Thymus (tissue), 11 donors: ENCODE data around the gene STMN3. TPM values are rescaled to one million over a fixed set of nuclear protein-coding genes. Genes with fewer than 3 reads are reported as not detected.

Source experiments
- DNase-seq, 9 donors: peaks; one replicate each; pipeline ENCODE4 v3.0.0-alpha.2; 2013; ENCODE audit warnings: low spot score in 9 of 9, low read depth in 6 of 9, missing footprints in 1 of 9
- H3K27ac ChIP-seq, 2 donors: one replicate each; pipeline ENCODE4 v1.5.1; 2013; ENCODE audit warnings: control low read depth in 1 of 2, low read depth in 1 of 2, low read length in 1 of 2, mild to moderate bottlenecking in 1 of 2, moderate library complexity in 1 of 2
- H3K27me3 ChIP-seq, 2 donors: one replicate each; pipeline ENCODE4 v1.5.1; 2013; ENCODE audit warnings: low read length in 1 of 2; ENCODE audit not compliant: control insufficient read depth in 2 of 2, insufficient read depth in 1 of 2
- H3K36me3 ChIP-seq, 2 donors: one replicate each; pipeline ENCODE4 v1.5.1; 2013; ENCODE audit warnings: low read length in 1 of 2, mild to moderate bottlenecking in 1 of 2, moderate library complexity in 1 of 2; ENCODE audit not compliant: control insufficient read depth in 2 of 2, insufficient read depth in 2 of 2
- H3K4me1 ChIP-seq, 2 donors: one replicate each; pipeline ENCODE4 v1.5.1; 2013; ENCODE audit warnings: low read length in 2 of 2; ENCODE audit not compliant: control insufficient read depth in 2 of 2, insufficient read depth in 2 of 2
- H3K4me3 ChIP-seq, 2 donors: one replicate each; pipeline ENCODE4 v1.5.1; 2013; ENCODE audit warnings: low read length in 2 of 2, control low read depth in 1 of 2, mild to moderate bottlenecking in 1 of 2
- H3K9me3 ChIP-seq, 2 donors: one replicate each; pipeline ENCODE4 v1.5.1; 2013; ENCODE audit warnings: low read length in 1 of 2, mild to moderate bottlenecking in 1 of 2; ENCODE audit not compliant: control insufficient read depth in 2 of 2, insufficient read depth in 1 of 2
- WGBS: extraction: QIAGEN DNeasy Blood & Tissue Kit; methylation state at CpG from one replicate; pipeline ENCODE4 v1.1.7; 2013; 5-methylcytosine and 5-hydroxymethylcytosine counted together
- polyA plus RNA-seq: library from polyadenylated mRNA; stranded (reverse); fragments of 200-250 nt; gene quantifications from one replicate; pipeline ENCODE4 v1.2.3, GENCODE V29; 2013
- total RNA-seq: library from RNA; stranded (reverse); fragments of 120-200 nt; gene quantifications from one replicate; pipeline ENCODE4 v1.2.4, GENCODE V29; 2013
- donor health status: healthy.

Gene STMN3
- total and polyA plus RNA-seq, 2 donors: 71.5 to 77.9 TPM

DNA sequence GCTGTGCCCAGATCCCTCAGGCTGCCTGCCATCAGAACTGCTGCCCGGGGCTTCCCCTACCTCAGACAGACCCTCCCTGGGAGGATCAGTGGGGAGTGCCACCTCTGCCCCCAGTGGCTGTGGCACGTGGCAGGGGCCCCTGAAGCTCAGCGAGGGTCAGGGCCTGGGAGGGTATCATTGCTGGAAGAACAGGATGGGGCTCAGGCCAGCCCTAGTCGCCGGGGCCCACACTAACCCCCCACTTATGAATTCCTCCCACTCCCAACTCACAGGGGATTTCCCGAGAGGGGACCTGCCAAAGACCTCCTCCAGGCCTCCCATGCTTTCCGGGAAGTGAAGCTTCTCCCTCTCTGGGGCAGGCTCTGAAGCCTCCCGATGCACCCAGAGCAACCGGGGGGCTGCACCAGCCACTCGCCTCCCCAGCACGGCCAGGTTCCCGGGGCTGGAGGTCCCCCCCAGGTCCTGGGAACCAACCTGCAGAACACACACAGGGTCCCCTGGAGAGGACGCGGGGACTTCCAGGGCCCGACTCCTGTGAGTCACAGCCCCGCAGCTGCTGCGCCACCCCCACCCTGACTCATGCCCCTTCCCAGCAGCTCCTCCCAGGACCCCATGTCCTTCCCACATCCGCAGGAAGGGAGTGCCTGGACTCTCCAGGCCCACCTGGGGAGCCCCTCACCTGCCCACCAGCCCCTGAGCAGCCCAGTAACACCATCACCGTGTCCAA lies 45.7 kb upstream of the STMN3 start:
- WGBS: 90% methylated on average over 19 of the region's 19 CpGs
- Histone ChIP-seq H3K9me3 (no peaks in the 10 kb centered on the region), H3K27me3 (peaks cover 0 to 5% of the 10 kb centered on the region in 2 donors), H3K27ac (peak overlapping the region; percentile 64), H3K4me1 (peaks cover 15 to 40% of the 10 kb centered on the region in 2 donors), H3K4me3 (no peak overlapping the region), H3K36me3 (peaks cover 22 to 29% of the 10 kb centered on the region in 2 donors)
- peak in 1 of 9 donors; percentile 16 for DNase-seq

DNA sequence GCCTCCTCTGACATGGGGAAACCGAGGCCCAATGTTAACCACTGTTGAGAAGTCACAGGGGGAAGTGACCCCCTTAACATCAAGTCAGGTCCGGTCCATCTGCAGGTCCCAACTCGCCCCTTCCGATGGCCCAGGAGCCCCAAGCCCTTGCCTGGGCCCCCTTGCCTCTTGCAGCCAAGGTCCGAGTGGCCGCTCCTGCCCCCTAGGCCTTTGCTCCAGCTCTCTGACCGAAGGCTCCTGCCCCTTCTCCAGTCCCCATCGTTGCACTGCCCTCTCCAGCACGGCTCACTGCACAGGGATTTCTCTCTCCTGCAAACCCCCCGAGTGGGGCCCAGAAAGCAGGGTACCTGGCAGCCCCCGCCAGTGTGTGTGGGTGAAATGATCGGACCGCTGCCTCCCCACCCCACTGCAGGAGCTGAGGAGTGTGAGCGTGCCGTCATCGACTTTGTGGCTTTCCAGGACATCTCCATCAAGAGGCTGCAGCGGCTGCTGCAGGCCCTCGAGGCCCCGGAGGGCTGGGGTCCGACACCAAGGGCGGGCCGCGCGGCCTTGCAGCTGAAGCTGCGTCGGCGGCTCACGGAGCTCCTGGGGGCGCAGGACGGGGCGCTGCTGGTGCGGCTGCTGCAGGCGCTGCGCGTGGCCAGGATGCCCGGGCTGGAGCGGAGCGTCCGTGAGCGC lies 44.8 kb upstream of the STMN3 start:
- WGBS: 94% methylated on average over 40 of the region's 40 CpGs
- Histone ChIP-seq H3K9me3 (no peaks in the 10 kb centered on the region), H3K36me3 (peaks cover 21 to 29% of the 10 kb centered on the region in 2 donors), H3K27ac (peak overlapping the region in 1 of 2 donors; percentile 25), H3K27me3 (peaks cover 0 to 5% of the 10 kb centered on the region in 2 donors), H3K4me1 (peaks cover 15 to 38% of the 10 kb centered on the region in 2 donors), H3K4me3 (no peak overlapping the region)
- DNase-seq: no peak

DNA sequence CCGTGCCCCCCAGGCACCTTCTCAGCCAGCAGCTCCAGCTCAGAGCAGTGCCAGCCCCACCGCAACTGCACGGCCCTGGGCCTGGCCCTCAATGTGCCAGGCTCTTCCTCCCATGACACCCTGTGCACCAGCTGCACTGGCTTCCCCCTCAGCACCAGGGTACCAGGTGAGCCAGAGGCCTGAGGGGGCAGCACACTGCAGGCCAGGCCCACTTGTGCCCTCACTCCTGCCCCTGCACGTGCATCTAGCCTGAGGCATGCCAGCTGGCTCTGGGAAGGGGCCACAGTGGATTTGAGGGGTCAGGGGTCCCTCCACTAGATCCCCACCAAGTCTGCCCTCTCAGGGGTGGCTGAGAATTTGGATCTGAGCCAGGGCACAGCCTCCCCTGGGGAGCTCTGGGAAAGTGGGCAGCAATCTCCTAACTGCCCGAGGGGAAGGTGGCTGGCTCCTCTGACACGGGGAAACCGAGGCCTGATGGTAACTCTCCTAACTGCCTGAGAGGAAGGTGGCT lies 44.2 kb upstream of the STMN3 start:
- Histone ChIP-seq H3K27me3 (peaks cover 0 to 5% of the 10 kb centered on the region in 2 donors), H3K4me1 (peaks cover 15 to 38% of the 10 kb centered on the region in 2 donors), H3K27ac (peak overlapping the region in 1 of 2 donors; percentile 20), H3K4me3 (peak overlapping the region in 1 of 2 donors; percentile 14), H3K9me3 (no peaks in the 10 kb centered on the region), H3K36me3 (peaks cover 21 to 27% of the 10 kb centered on the region in 2 donors)
- DNase-seq: peak in 1 of 9 donors; percentile 21
- 66% methylated on average over 7 of the region's 7 CpGs for WGBS

DNA sequence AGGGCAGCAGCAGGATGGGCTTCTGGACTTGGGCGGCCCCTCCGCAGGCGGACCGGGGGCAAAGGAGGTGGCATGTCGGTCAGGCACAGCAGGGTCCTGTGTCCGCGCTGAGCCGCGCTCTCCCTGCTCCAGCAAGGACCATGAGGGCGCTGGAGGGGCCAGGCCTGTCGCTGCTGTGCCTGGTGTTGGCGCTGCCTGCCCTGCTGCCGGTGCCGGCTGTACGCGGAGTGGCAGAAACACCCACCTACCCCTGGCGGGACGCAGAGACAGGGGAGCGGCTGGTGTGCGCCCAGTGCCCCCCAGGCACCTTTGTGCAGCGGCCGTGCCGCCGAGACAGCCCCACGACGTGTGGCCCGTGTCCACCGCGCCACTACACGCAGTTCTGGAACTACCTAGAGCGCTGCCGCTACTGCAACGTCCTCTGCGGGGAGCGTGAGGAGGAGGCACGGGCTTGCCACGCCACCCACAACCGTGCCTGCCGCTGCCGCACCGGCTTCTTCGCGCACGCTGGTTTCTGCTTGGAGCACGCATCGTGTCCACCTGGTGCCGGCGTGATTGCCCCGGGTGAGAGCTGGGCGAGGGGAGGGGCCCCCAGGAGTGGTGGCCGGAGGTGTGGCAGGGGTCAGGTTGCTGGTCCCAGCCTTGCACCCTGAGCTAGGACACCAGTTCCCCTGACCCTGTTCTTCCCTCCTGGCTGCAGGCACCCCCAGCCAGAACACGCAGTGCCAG lies 43.6 kb upstream of the STMN3 start, which contains the start of gene TNFRSF6B:
Gene TNFRSF6B (plus strand): TSS at position 25 of the 729 bp plus-strand sequence. CDS start 116 bp downstream, at position 141.
- peak within 1 kb of the TSS; percentile 25 to 33 for H3K27ac ChIP-seq
- DNase-seq: no peak
- H3K27me3 ChIP-seq: peaks cover 0 to 5% of the 10 kb centered on the region in 2 donors
- peak within 1 kb of the TSS; percentile 14 to 25 for H3K4me3 ChIP-seq
- 15% methylated on average over 52 of the region's 52 CpGs for WGBS
- peaks cover 21 to 33% of the 10 kb centered on the region in 2 donors for H3K36me3 ChIP-seq
- no peaks in the 10 kb centered on the region for H3K9me3 ChIP-seq
- peaks cover 15 to 38% of the 10 kb centered on the region in 2 donors for H3K4me1 ChIP-seq

DNA sequence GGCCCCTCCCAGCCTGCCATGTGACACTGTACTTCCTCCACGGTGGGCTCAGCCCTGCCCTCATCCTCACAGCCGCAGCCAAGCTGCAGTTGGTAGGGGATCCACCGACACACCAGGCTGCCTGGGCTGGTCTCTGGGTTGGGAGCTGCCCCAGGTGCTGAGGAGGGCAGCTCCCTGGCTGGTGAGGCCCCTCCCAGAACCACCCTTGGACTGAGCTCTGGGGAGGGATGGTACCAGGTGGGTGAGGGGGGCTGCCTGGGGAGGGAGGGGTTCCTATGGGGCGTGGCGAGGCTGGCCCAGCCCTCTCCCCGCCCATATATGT lies 43.0 kb upstream of the STMN3 start:
- 7% methylated on average over 6 of the region's 6 CpGs for WGBS
- H3K4me1 ChIP-seq: peaks cover 15 to 38% of the 10 kb centered on the region in 2 donors
- peak in 8 of 9 donors; percentile 44 to 86 (median 62) for DNase-seq

DNA sequence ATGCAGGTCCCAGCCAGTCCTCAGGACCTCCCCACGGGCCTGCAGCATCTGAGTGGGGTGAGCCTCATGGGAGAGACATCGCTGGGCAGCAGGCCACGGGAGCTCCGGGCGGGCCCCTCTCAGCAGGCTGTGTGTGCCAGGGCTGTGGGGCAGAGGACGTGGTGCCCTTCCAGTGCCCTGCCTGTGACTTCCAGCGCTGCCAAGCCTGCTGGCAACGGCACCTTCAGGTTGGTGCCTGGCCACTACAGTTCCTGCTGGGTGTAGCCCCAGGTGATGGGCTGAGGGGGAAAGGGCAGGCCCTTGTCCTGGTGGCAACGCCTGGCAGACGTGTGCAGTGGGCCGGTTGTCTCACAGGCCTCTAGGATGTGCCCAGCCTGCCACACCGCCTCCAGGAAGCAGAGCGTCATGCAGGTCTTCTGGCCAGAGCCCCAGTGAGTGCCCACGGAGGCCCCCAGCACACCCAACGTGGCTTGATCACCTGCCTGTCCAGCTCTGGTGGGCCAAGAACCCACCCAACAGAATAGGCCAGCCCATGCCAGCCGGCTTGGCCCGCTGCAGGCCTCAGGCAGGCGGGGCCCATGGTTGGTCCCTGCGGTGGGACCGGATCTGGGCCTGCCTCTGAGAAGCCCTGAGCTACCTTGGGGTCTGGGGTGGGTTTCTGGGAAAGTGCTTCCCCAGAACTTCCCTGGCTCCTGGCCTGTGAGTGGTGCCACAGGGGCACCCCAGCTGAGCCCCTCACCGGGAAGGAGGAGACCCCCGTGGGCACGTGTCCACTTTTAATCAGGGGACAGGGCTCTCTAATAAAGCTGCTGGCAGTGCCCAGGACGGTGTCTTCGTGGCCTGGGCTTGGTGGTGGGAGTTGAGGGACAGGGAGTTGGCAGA lies 42.4 kb upstream of the STMN3 start:
- peaks cover 0 to 5% of the 10 kb centered on the region in 2 donors for H3K27me3 ChIP-seq
- no peaks in the 10 kb centered on the region for H3K9me3 ChIP-seq
- H3K4me1 ChIP-seq: peaks cover 15 to 38% of the 10 kb centered on the region in 2 donors
- H3K4me3 ChIP-seq: no peak overlapping the region
- WGBS: 85% methylated on average over 25 of the region's 25 CpGs
- no peak for DNase-seq
- peaks cover 21 to 37% of the 10 kb centered on the region in 2 donors for H3K36me3 ChIP-seq
- H3K27ac ChIP-seq: peak overlapping the region; percentile 25 to 33

More for the DNA sequence above, 43.0 kb upstream of the STMN3 start:
- peaks cover 21 to 34% of the 10 kb centered on the region in 2 donors for H3K36me3 ChIP-seq
- no peaks in the 10 kb centered on the region for H3K9me3 ChIP-seq
- peak overlapping the region; percentile 14 to 25 for H3K4me3 ChIP-seq
- H3K27me3 ChIP-seq: peaks cover 0 to 5% of the 10 kb centered on the region in 2 donors
- H3K27ac ChIP-seq: peak overlapping the region; percentile 25 to 33

DNA sequence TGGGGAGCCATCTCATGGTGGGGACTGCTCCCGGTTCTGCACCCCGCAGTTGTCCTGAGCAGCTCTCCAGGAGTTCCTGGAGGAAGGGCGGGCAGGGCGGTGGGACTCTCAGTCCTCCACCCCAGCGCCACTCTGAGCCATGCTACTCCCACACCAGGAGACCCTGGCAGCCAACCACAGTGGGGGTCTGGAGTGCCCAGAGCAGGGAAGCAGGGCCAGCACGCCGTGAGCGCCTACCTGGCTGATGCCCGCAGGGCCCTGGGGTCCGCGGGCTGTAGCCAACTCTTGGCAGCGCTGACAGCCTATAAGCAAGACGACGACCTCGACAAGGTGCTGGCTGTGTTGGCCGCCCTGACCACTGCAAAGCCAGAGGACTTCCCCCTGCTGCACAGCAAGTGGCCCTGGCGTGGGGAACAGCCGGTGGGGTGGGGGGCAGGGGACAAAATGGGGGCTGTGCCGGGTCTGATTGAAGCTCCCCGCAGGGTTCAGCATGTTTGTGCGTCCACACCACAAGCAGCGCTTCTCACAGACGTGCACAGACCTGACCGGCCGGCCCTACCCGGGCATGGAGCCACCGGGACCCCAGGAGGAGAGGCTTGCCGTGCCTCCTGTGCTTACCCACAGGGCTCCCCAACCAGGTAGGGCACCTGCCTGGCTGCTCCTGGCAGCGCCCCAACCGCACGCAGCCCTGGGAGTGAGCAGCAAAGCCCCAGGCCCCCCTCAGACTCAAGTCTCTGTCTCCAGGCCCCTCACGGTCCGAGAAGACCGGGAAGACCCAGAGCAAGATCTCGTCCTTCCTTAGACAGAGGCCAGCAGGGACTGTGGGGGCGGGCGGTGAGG lies 41.6 kb upstream of the STMN3 start:
- Histone ChIP-seq H3K9me3 (no peaks in the 10 kb centered on the region), H3K4me3 (no peak overlapping the region), H3K36me3 (peaks cover 14 to 31% of the 10 kb centered on the region in 2 donors), H3K27ac (no peak overlapping the region), H3K27me3 (peaks cover 0 to 5% of the 10 kb centered on the region in 2 donors), H3K4me1 (peaks cover 15 to 38% of the 10 kb centered on the region in 2 donors)
- no peak for DNase-seq
- WGBS: 96% methylated on average over 37 of the region's 37 CpGs
